Measurements from ENCODE around the gene ADGRD1.

DNA sequence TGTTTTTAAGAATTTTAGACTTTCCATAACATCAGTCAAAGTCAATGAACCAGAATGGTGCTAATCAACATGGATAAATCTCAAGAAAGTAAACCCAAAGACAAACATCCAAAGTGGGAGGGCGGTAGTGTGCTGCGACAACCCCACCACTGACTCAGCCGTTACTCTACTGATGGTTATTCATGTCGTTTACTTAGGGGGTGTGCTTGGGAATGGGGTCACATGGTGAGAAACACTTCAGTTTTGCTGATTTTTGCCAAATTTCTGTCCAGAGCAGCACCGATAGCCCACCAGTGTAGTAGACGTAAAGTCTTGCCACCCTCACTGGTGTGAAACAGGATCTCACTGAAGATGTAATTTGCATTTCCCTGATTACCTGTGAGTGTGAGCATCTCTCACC lies 99.9 kb downstream of the ADGRD1 start:
- TF ChIP-seq, protein P1, sequence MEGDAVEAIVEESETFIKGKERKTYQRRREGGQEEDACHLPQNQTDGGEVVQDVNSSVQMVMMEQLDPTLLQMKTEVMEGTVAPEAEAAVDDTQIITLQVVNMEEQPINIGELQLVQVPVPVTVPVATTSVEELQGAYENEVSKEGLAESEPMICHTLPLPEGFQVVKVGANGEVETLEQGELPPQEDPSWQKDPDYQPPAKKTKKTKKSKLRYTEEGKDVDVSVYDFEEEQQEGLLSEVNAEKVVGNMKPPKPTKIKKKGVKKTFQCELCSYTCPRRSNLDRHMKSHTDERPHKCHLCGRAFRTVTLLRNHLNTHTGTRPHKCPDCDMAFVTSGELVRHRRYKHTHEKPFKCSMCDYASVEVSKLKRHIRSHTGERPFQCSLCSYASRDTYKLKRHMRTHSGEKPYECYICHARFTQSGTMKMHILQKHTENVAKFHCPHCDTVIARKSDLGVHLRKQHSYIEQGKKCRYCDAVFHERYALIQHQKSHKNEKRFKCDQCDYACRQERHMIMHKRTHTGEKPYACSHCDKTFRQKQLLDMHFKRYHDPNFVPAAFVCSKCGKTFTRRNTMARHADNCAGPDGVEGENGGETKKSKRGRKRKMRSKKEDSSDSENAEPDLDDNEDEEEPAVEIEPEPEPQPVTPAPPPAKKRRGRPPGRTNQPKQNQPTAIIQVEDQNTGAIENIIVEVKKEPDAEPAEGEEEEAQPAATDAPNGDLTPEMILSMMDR (IDR thresholded peaks at IDR 0.05) = no peak
- TF ChIP-seq POLR2A (IDR thresholded peaks at IDR 0.05) = no peak

Measured in breast epithelium (tissue), 3 donors.